Choroid plexus epithelial cell (primary cell): Measurements from ENCODE around the gene NOCT.
"Not testable (repeated sequence)": the region's sequence is repeated elsewhere in the genome, so short reads cannot be mapped to it uniquely, and the experiment has no call there.

ENCODE experiments used
- DNase-seq: peaks from one replicate; pipeline ENCODE4 v3.0.0-alpha.2; 2010; ENCODE audit warnings: low read depth
- H3K4me3 ChIP-seq: 2 replicates; pipeline ENCODE4 v1.5.1; 2011; ENCODE audit warnings: low read depth, mild to moderate bottlenecking, control low read depth, low read length, moderate library complexity
- TF ChIP-seq, protein P1 (sequence below): conservative IDR thresholded peaks from 2 replicates; pipeline ENCODE4 v1.5.1; 2011; ENCODE audit warnings: low read depth, mild to moderate bottlenecking, control low read depth, inconsistent platforms, low read length, moderate library complexity

Gene NOCT

DNA sequence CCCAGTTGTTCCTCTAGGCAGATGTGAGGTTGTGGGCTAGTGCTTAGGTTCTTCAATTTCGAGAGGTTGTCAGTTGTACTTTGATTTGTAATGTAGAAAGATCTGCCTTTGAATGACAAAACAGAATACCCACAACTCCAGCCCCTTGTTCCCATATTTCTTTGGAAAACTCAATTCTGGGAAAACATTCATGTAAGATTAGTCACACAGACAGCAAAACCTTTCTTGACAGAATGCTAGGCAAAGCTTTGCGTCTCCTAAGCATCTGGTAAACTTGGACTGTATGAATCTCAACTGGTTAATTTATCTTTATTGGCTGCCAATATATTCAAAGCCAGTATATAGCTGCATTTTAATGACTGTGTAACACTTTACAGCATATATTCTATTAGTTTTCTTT lies 34.9 kb downstream of the NOCT start:
- DNase-seq = peak; percentile 26
- H3K4me3 ChIP-seq = no peak overlapping the region
- TF ChIP-seq, protein P1, sequence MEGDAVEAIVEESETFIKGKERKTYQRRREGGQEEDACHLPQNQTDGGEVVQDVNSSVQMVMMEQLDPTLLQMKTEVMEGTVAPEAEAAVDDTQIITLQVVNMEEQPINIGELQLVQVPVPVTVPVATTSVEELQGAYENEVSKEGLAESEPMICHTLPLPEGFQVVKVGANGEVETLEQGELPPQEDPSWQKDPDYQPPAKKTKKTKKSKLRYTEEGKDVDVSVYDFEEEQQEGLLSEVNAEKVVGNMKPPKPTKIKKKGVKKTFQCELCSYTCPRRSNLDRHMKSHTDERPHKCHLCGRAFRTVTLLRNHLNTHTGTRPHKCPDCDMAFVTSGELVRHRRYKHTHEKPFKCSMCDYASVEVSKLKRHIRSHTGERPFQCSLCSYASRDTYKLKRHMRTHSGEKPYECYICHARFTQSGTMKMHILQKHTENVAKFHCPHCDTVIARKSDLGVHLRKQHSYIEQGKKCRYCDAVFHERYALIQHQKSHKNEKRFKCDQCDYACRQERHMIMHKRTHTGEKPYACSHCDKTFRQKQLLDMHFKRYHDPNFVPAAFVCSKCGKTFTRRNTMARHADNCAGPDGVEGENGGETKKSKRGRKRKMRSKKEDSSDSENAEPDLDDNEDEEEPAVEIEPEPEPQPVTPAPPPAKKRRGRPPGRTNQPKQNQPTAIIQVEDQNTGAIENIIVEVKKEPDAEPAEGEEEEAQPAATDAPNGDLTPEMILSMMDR = no peak

DNA sequence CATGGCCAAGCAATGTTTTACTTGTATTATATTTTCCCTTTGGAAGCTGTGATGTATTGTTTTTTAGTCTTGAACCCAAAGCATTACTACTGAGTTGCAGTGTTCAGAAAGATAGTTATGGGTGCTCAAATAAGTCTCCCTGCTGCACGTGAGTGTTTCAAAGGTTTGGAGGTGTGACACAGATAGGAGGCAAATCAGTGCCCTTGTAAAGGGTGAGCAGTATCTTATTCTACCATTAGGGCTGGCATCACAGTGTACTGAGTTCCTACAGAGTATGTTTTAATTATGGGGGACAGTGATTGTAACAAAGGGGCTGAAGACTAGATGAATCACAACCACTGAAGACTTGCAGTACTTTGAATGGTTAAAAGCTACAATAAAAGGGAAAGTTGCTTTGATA lies 38.3 kb downstream of the NOCT start:
- TF ChIP-seq, protein P1 = no peak
- no peak overlapping the region for H3K4me3 ChIP-seq
- DNase-seq = no peak

DNA sequence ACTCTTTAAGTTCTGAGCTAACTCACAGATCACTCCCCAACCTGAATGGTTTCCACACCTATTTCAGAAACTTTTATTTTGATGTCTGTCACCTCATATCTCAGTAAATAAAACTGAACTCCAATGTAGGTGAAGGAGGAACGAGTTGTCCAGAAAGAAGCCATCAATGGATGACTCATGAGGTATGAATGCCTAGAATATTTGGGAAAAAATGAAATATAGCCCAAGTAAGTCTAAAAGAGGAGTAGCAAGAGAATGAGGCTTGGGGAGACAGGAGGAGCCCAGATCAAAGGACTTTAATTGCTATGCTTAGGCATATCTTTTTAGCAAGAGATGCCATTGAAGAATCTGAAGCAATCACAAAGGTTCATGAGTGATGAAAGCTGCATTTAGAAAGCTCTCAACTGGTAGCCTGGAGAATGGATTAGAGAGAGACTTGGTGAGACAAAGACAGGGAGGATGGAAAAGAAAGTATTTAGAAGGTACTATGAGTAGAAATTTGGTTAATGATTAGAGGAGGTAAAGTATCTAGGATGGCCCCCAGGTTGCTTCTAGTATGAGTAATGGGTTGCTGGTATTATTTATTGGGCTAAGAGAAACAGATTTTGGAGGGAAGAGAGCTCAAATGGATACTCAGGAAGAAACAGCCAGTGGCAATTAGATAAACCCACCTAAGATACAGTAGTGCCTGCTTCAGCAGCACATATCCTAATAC lies 39.4 kb downstream of the NOCT start:
- peak; percentile 47 for DNase-seq
- TF ChIP-seq, protein P1 = no peak
- no peak overlapping the region for H3K4me3 ChIP-seq

DNA sequence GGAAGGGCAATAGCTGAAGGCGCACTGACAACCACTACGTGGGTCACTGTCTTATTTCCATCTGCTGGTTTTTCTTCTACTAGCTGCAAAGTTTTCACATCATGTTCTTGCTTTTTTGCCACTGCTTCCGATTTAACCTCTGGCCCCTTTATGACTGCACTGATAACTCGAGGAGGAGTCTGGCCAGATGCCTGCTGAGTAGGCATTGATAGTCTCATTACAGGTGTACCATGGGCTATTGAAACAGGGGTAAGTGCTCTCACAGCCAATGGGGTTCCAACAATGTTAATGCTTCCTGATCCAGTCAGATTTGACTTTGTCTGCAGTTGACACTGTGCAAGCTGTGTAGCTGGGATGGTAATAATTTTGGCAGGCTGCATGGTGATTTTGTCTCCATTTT lies 43.4 kb downstream of the NOCT start:
- not testable (repeated sequence) for H3K4me3 ChIP-seq, DNase-seq

DNA sequence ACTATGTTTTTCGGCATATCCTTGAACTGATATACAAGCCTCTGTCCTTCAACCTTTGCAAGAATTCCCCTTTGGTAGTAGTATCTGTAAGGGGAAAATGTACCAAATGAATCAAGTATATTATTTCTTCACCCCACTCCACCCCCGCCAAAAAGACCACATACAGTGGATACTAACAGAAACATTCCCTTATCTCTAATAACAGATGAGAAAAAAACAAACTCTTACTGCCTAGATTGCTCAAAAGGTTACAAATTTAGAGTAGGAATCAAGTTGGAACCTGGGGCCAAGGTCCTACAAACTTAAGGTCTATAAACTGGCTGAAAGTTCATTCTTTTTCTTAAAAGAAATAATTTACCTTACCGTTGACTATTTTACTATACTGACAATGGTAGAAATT lies 45.0 kb downstream of the NOCT start:
- no peak for DNase-seq
- H3K4me3 ChIP-seq = no peak overlapping the region
- TF ChIP-seq, protein P1 = no peak

DNA sequence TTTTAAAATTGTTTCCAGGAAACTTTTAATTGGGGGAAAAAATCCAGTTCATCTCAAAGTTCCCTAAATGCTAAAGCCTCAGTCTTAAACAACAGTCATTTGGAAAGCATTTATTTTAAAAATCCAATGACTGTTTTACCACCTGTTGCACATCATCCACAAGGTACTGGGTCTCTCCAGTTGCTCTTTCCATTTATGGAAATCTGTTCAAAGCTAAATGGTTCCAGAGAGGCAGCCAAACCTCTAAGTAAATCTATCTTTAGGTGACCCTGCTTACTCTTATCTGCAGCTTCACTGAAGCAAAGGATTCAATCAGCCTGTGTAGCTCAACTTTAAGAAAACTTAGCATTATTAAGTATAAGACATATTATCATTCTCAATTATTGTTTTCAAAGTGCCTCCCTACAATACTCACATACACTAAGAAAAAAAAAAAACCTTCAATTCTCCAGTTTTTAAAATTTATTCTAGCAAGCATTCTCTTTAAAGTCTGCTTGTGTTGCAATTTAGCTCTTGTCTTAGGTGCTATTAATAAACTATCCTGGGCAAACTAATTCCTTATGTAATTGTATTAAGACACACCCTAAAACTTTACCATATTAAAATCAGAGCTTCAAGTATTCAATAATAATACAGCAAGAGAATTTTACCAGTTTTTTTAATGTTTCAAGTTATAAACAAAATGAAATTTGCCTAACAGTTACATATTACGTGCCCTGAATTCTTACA lies 60.6 kb downstream of the NOCT start:
- no peak for DNase-seq
- TF ChIP-seq, protein P1 = no peak
- no peak overlapping the region for H3K4me3 ChIP-seq

DNA sequence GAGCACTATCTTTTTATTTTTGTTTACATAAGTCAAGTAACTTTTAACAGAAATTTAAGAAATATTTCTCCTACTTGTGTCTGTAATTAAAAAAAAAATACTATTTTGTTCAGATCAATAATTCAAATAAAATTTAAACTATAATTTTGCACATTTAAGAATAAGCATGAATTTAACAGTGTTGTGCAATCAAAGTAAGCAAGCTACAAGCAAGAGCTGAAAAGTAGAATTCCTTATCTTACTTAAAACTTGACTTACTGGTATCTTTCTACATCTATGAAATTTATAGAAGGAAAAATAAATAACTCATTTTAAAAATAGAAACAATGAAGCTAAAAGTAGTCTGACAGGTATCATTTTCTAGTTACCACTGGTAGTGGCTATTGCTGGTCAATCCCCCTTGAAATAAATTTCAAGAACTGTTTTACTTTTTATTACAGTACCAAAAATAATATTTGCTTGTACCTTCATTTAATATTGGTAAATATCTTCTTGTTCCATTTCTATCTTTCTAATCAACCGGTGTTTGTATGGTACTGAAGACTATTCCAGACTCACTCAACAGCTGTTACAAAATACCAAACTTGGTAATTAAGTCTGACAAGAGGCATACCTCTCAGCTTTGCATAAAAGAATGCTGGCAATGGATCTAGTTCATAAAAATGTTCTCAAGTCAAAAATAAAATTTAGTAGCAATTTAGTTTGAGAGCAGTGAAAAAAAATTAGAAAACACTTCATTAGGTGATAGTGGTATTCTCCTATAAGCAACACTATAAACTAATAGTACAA lies 62.2 kb downstream of the NOCT start:
- H3K4me3 ChIP-seq = no peak overlapping the region
- TF ChIP-seq, protein P1 = no peak
- DNase-seq = no peak
